Thyroid gland (tissue), 4 donors: ENCODE measurements around the gene KCNS3.

Source experiments
- POLR2A ChIP-seq, 2 donors: fragments of 450-650 bp; IDR thresholded peaks; one replicate each; pipeline ENCODE4 v1.6.1; 2017; ENCODE audit warnings: antibody characterized with exemption in 2 of 2, mild to moderate bottlenecking in 2 of 2, moderate library complexity in 1 of 2
- TF ChIP-seq, protein P1 (sequence below), 6 experiments: fragments of 200-600 bp in 3 of 6; fragments of 450-650 bp in 3 of 6; sonication (generic) in 3 of 6; IDR thresholded peaks; one replicate each; pipeline ENCODE4 v1.5.1; 2016 to 2019; ENCODE audit warnings: antibody characterized with exemption in 6 of 6, mild to moderate bottlenecking in 2 of 6, inconsistent platforms in 1 of 6, moderate library complexity in 1 of 6

DNA sequence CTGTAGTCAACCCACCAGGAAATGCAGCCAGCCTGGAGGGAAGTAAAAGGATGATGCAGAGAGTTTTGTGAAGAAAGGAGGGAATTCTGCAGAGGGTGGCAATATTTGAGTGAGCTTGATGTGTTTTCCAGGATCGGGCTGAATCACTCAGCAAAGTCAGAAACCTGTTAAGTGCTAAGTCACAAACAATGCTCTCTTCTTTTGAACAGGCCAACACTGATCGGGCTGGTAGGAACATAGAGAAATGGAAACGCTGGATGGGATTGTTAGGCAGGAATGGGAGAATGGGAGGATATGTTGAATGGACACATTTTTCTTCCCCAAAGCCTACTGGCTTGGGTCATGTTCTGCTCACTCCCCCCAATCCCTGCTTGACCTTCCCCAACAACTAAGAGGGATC, 36.6 kb downstream of the KCNS3 start:
- TF ChIP-seq, protein P1, sequence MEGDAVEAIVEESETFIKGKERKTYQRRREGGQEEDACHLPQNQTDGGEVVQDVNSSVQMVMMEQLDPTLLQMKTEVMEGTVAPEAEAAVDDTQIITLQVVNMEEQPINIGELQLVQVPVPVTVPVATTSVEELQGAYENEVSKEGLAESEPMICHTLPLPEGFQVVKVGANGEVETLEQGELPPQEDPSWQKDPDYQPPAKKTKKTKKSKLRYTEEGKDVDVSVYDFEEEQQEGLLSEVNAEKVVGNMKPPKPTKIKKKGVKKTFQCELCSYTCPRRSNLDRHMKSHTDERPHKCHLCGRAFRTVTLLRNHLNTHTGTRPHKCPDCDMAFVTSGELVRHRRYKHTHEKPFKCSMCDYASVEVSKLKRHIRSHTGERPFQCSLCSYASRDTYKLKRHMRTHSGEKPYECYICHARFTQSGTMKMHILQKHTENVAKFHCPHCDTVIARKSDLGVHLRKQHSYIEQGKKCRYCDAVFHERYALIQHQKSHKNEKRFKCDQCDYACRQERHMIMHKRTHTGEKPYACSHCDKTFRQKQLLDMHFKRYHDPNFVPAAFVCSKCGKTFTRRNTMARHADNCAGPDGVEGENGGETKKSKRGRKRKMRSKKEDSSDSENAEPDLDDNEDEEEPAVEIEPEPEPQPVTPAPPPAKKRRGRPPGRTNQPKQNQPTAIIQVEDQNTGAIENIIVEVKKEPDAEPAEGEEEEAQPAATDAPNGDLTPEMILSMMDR (IDR thresholded peaks at IDR 0.05): no peak
- TF ChIP-seq POLR2A (IDR thresholded peaks at IDR 0.05): no peak
